ENCODE results near the gene HM13.

- TF ChIP-seq REST (IDR thresholded peaks at IDR 0.05; ENCODE audit: insufficient replicate concordance, low read depth) (no peak), CTCF (IDR thresholded peaks at IDR 0.05; ENCODE audit: insufficient read depth, low read length) (no peak), POLR2AphosphoS5 (IDR thresholded peaks at IDR 0.05; ENCODE audit: low read depth) (no peak), SPI1 (IDR thresholded peaks at IDR 0.05; ENCODE audit: borderline replicate concordance, low read depth) (no peak)
Observed at GRCh38 chr20:31500527-31500926, 13.7 kb upstream of the HM13 start.

All from HL-60 (cell line).